Measurements from ENCODE around the gene REEP5. TPM values are rescaled to one million over a fixed set of nuclear protein-coding genes. Genes with fewer than 3 reads are reported as not detected.
"Not testable (repeated sequence)": the region's sequence is repeated elsewhere in the genome, so short reads cannot be mapped to it uniquely, and the experiment has no call there.

REEP5 gene
- polyA plus RNA-seq, 4 donors = 113 to 134 (median 129) TPM

DNA sequence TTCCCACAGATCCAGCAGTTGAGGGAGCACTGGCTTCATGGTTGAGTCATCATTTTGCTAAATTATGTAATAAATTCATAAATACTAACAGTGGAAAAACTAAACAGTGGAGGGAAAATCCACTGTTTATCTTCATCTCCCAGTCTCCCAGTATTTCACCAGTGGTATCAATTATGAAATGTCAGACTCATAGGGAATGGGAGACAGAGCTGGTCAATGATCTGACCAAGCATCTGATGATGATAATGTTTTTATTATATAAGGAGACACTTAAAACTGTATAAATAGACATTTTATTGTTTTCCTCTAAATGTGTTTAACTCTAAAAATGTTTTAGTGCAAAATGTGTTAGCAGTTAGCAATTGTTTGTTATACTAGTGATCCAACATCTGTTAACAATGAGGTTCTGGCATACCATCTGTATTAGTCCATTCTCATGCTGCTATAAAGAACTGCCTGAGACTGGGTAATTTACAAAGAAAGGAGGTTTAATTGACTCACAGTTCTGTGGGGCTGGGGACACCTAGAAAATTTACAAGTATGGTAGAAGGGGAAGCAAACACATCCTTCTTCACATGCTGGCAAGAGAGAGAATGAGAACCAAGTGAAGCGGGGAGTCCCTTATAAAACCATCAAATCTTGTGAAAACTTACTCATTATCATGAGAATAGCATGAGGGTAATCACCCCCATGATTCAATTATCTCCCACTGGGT, 11.8 kb upstream of the REEP5 start:
- DNase-seq (ENCODE audit: low read depth in 4 of 4, low spot score in 3 of 4) = no peak

DNA sequence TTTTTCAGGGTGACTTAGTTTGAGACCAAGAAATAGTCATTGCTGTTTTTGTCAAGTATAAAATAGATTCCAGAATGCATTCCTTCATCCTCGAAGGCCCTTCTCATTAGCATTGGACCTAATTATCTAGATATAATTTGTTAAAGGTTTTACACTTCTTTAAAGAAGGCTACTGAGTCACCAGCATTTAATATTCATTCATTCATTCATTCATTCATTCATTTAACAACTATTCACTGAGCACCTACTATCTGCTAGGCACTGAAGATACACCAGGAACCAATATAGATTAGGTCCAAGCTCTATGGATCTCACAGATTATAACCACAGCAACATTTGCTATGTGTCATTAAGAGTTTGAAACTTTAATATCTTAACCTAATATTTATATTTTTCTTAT, 11.1 kb upstream of the REEP5 start:
- no peak for DNase-seq (ENCODE audit: low read depth in 4 of 4, low spot score in 3 of 4)

DNA sequence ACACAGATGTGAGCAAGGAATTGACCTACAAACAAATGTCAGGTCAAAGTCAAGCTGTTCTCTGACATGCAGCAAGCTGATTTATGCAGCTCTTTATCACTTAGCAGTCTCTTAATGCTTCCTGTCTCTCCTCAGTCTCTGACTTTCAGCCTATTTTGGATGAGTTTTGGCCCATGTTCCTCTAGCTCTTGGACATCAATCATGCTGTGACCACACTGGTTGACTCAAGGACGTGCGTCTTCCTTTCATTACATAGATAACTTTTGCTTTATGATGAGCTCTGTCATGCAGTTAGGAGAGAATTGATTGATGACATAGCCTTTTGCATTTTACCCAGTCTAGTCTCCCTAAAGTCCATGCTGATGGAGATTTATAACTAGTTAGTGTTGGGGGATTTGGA, 9.4 kb upstream of the REEP5 start:
- DNase-seq (ENCODE audit: low read depth in 4 of 4, low spot score in 3 of 4) = no peak

- no peak for DNase-seq (ENCODE audit: low read depth in 4 of 4, low spot score in 3 of 4)
Measured at GRCh38 chr5:112930082-112930344, 8.0 kb upstream of the REEP5 start.

DNA sequence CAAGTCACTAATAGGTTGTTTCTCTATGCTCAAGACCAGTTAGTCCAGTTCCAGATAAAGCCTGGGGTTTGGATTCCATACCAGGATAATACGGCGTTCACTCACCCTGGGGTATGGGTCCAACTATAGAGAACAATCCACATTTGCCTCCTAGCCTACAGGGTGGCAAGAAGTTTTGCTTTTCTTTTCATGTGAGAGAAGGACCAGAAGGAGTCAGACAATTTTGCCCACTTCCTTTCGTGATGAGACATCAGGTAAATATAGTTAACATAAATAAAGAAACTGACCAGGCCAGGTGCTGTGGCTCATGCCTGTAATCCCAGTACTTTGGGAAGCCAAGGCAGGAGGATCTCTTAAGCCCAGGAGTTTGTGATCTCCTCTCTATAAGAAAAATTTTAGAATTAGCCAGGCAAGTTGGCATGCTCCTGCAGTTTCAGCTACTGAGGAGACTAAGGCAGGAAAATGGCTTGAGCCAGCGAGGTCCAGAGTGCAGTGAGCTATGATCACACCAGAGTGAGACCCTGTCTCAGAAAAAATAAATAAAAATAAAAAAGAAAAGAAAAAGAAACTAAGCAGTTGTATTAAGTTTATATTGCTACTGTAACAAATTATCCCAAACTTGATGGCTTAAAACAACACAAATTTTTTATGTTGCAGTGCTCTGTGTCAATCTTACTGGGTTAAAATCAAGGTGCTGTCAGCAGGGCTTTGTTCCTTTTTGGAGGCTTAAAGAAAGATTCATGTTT, 7.5 kb upstream of the REEP5 start:
- DNase-seq (ENCODE audit: low read depth in 4 of 4, low spot score in 3 of 4) = no peak

DNA sequence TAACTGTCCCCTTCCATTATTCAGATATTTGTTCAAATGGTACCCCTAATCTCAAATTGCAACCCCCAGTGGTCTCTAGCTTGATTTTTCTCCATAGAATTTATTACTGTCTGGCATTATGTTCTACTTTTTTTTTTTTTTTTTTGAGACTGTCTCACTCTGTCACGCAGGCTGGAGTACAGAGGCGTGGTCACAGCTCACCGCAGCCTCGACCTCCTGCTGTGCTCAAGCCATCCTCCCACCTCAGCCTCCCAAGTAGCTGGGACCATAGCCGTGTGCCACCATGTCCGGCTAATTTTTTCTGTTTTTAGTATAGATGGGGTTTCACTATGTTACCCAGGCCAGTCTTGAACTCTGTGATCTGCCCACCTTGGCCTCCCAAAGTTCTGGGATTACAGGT, 2.0 kb upstream of the REEP5 start:
- DNase-seq (ENCODE audit: low read depth in 4 of 4, low spot score in 3 of 4) = no peak

GRCh38 chr5:112923148-112923917, 1.3 kb upstream of the REEP5 start:
- DNase-seq (ENCODE audit: low read depth in 4 of 4, low spot score in 3 of 4) = no peak

- peak; percentile 48 to 63 (median 58) for DNase-seq (ENCODE audit: low read depth in 4 of 4, low spot score in 3 of 4)
Measured at GRCh38 chr5:112921026-112921832, 798 bp downstream of the REEP5 start.

- no peak for DNase-seq (ENCODE audit: low read depth in 4 of 4, low spot score in 3 of 4)
Measured at GRCh38 chr5:112919972-112920371, 2.1 kb downstream of the REEP5 start.

DNA sequence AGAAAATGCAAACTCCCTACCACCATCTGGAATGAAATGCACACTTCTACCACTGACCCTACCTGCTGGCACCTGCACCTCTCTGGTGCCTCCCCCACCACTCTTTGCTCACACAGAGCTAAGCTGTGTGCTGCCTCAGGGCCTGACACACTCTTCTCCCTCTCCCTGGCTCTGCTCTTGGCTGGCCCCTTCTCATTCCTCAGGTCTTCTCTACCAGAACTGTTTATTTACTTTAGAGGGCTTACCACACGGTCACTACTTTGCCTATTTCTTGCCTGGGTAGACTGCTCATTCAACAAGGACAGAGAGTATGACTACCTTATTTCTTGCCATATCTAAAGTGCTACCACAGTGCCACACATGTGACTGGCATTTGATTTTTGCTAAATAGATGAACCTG, 3.3 kb downstream of the REEP5 start:
- no peak for DNase-seq (ENCODE audit: low read depth in 4 of 4, low spot score in 3 of 4)

DNA sequence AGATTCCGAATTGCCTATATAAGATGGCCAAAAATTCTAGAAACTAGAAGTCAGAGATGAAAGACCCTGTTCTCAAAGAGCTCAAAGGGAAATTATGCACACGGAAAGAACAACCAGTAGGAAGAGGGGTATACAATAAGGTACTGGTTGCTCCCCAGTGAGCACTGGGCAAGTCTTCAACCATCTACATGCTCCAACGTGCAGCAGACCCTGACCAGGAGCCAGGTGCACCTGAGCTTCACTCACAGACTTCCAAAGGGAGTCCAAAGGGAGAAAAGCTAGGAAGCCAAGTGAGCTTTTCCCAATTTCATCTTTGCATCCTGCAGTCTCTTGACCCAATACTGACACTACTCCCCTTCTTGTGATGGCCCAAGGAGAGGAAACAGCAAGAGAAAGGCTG, 3.9 kb downstream of the REEP5 start:
- DNase-seq (ENCODE audit: low read depth in 4 of 4, low spot score in 3 of 4) = no peak

GRCh38 chr5:112917453-112917995, 4.5 kb downstream of the REEP5 start:
- no peak for DNase-seq (ENCODE audit: low read depth in 4 of 4, low spot score in 3 of 4)

- DNase-seq (ENCODE audit: low read depth in 4 of 4, low spot score in 3 of 4) = no peak
Measured at GRCh38 chr5:112915831-112916230, 6.2 kb downstream of the REEP5 start.

DNA sequence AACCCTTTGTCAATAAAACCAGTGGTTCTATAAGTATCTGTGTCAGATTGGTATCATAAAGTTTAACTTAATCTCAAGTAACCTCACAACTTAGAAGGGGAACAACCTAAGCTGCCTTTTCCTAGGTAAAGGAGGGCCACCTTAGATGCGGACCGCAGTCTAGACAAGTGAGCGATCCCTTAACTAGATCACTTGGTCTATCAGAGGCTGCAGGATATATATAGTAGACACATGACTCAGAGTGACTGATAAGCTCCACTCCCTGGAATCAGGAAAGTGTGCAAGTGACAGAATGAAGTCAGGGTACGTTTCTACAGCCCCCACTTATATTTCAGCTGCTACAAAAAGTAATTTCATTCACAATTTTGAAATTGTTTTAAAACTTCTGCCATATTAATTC, 7.4 kb downstream of the REEP5 start:
- no peak for DNase-seq (ENCODE audit: low read depth in 4 of 4, low spot score in 3 of 4)

- no peak for DNase-seq (ENCODE audit: low read depth in 4 of 4, low spot score in 3 of 4)
Measured at GRCh38 chr5:112910529-112910928, 11.5 kb downstream of the REEP5 start.

DNA sequence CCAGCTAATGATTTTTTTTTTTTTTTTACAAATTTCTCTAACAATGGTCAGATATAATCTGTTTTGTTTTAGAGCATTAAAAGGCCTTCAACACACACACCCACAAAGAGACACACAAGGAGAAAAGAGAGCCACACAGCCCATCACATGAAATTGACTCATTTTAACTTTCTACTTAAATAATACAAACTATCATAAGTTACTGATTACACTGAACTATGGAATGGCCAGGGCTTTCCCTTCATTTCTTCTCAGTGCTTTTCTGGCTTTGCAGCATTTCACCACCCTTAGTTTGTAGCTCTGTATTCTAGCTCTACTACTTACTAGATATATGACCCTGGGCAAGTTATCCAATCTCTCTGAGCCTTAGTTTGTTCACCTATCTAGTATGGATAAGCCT, 13.2 kb downstream of the REEP5 start:
- no peak for DNase-seq (ENCODE audit: low read depth in 4 of 4, low spot score in 3 of 4)

DNA sequence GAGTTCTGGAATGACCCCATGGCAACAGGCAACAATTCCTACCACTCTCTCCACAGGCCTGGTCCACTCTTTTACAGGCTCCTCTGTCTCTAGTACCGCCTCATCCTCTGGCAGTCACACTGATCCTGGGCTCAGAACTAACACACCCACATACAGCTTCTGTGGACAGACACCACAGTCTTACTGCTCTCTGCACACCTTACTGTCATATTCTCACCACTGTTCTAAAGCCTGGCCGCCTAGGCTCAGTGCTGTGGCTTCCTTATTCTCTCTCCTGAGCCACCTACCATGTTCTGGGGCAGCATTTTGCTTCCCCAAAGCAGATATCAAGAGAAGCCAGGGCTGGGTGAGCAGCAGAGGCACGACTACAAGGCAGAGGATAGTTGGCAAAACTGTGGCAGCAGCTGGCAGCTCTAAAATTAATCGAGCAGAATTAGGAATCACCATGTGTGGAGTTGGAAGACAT, 14.8 kb downstream of the REEP5 start:
- DNase-seq (ENCODE audit: low read depth in 4 of 4, low spot score in 3 of 4) = no peak

DNA sequence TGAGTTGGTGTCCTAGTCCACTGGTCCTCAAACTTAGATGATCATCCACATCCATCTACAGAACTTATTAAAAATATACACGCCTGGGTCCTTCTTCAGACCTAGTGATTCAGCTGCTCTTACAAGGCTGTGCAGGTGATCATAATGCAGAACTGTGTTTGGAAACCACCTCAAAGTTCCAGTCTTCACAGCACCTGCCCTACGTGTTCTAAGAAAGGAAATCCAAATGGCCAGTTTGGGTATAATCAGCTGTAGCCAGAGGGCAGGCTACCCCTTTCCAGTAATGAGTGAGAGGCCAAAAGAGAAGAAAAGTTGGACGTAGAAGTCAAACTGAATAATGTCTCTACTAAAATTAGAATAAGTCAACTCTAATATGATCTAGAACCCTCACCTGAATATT, 15.4 kb downstream of the REEP5 start:
- DNase-seq (ENCODE audit: low read depth in 4 of 4, low spot score in 3 of 4) = no peak

GRCh38 chr5:112904996-112905395, 17.0 kb downstream of the REEP5 start:
- DNase-seq (ENCODE audit: low read depth in 4 of 4, low spot score in 3 of 4) = not testable (repeated sequence)

GRCh38 chr5:112902561-112902960, 19.5 kb downstream of the REEP5 start:
- DNase-seq (ENCODE audit: low read depth in 4 of 4, low spot score in 3 of 4) = no peak

DNA sequence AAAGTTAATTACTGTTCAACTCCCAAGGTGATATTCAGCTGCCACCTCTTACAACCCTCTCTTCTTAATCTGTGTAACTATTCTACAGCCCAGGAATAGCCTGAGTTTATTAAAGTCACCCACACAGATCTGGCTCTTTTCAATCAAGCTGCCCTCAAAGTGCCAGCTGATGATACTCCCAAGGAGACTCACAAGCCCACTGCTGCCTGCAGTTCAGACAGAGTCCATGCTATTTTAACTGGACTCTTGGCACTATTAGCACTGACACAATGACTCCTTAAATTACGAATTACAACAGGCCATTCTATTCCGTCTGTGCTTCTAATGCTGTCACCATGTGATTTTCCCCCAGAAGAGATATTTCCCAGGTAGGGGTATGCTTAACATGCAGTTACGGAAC, 26.3 kb downstream of the REEP5 start:
- DNase-seq (ENCODE audit: low read depth in 4 of 4, low spot score in 3 of 4) = no peak

All from right renal pelvis (tissue), 4 donors.